HUES48 (cell line): ENCODE results near the gene OMP.

Experiments
- H3K27ac ChIP-seq: one replicate; pipeline ENCODE4 v1.7.0; 2013; ENCODE audit warnings: low read depth, low read length, inconsistent platforms
- H3K27me3 ChIP-seq: 2 replicates; pipeline ENCODE4 v1.6.1; 2013; ENCODE audit warnings: mild to moderate bottlenecking, low read length; ENCODE audit not compliant: control insufficient read depth, insufficient read depth
- H3K36me3 ChIP-seq: 2 replicates; pipeline ENCODE4 v1.6.1; 2013; ENCODE audit warnings: low read length; ENCODE audit not compliant: control insufficient read depth, insufficient read depth
- H3K4me1 ChIP-seq: 2 replicates; pipeline ENCODE4 v1.6.1; 2013; ENCODE audit warnings: mild to moderate bottlenecking, low read length; ENCODE audit not compliant: control insufficient read depth, insufficient read depth
- H3K4me3 ChIP-seq: 2 replicates; pipeline ENCODE4 v1.5.1; 2013; ENCODE audit warnings: mild to moderate bottlenecking, low read depth, low read length
- H3K9ac ChIP-seq: 2 replicates; pipeline ENCODE4 v1.6.1; 2013; ENCODE audit warnings: mild to moderate bottlenecking, low read depth, low read length, moderate library complexity
- H3K9me3 ChIP-seq: 2 replicates; pipeline ENCODE4 v1.6.1; 2013; ENCODE audit warnings: low read length; ENCODE audit not compliant: control insufficient read depth, insufficient read depth

OMP gene

DNA sequence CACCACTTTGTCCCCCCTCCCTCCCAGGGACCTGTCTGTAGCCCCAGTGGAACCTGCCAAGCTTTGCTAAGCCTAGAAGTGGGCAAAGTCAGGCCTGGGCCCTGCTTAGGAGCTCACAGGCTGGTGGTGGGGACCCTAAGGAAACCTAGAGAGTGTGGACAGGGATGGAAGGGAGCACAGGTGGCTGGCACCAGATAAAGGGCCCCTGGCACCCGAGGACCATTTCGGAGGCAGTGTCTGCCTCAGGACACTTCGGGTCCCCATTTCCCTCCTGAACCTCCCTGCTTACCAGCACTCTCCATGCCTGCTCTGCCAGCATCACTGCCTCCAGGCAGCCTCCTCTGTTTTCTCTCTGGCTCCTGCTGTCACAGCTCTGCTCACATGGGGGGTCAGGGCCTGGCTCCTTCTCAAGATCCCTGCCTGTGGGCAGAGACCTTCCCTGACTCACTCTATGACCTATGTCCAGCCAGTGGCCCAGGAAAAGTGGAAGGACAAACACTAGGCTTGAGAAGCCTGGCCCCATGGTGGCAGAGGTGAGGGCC, 13.6 kb upstream of the OMP start:
- Histone ChIP-seq H3K27ac (no peak overlapping the region), H3K4me3 (no peak overlapping the region)

DNA sequence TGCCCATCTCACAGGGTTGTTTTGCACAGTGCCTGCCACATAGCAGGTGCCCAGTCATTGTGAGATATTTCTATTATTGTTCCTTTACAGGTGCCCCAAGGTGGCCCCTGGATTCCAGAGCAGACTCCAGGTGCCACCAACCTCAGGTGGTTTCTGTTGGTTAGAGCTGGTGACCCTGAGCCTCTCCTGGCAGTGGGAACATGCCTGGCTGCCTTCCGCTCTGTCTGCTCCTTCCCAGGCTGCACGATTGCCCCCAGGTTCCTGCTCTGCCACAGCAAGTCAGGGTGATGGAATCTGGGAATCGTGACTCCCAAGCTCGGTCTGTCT, 12.6 kb upstream of the OMP start:
- Histone ChIP-seq H3K4me3 (no peak overlapping the region), H3K27ac (no peak overlapping the region), H3K9ac (no peak overlapping the region), H3K4me1 (no peaks in the 10 kb centered on the region), H3K27me3 (no peaks in the 10 kb centered on the region), H3K36me3 (no peaks in the 10 kb centered on the region), H3K9me3 (no peaks in the 10 kb centered on the region)

More for the DNA sequence above, 13.6 kb upstream of the OMP start:
- no peaks in the 10 kb centered on the region for H3K36me3 ChIP-seq
- no peaks in the 10 kb centered on the region for H3K27me3 ChIP-seq
- H3K9ac ChIP-seq: no peak overlapping the region
- no peaks in the 10 kb centered on the region for H3K9me3 ChIP-seq
- H3K4me1 ChIP-seq: no peaks in the 10 kb centered on the region

DNA sequence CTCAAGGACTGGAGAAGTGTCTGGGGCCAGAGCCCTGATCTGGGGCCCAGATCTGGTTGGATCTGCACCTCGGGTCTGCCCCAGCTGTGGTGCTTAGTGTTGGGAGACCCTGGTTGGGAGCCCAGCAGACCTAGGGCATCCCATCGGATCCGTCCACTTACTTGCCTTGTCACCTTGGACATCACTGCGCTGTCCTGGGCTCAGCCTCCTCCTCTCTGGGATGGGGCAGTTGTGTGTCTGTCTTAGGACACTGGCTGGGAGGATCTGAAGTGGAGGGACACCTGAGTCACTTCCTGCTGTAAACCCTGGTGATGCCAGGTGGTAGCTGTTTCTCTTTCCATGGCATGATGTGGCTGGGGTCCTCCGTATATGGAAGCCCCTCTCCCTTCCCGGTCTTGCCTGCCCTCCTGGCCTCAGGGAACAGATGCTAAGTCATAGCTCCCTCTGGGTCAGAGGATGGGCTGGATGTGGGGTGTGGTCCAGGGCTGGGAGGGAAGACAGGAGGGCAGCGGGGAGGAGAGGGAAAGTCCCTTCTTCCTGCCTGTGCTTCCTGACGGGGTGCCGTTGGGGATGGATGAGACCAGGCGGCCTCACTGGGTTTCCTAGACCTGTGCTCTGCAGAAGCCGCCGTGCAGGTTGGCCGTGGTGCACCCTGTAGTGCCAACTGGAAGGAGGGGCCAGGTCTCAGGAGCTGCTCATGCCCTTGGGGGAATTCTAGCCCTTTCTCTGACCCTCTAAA, 12.1 kb upstream of the OMP start:
- H3K27ac ChIP-seq: no peak overlapping the region
- no peak overlapping the region for H3K9ac ChIP-seq
- no peaks in the 10 kb centered on the region for H3K36me3 ChIP-seq

DNA sequence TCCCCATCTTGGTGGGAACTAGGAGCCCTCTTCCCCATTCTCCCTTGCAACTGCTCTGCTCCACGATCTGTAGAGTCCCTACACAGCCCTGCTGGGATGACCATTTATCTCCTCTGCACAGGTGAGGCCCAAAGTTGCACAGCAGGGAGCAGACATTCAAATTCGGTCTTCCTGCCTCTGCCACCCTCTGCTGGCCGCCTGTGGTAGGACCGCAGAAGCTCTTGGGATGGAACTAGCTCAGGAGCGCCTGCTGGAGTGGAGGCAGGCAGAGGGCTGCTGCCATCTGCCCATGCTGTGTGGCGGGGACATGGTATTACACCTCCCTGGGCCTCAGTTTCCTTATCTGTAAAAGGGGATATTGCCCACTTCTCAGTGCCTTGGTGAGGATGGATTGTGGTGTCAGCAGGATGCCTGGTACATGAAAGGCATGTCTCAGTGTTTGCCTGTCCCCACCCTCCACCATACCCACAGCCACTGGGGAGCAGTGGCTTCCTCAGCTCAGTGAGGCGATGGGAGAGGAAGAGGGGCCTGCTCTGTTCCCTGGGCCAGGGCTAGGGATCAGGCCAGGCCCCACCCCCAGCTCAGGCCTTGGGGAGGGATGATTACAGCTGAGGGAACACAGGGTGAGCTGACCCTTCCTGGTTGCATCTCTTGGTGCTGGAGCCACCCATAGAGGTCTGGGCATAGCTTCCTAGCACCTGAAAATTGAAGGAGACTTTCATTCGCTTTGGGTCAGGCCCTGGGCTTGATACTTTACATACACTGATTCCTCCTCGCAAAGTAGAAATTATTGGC, 11.3 kb upstream of the OMP start:
- Histone ChIP-seq H3K9me3 (no peaks in the 10 kb centered on the region), H3K9ac (no peak overlapping the region), H3K27ac (no peak overlapping the region), H3K4me1 (no peaks in the 10 kb centered on the region), H3K27me3 (no peaks in the 10 kb centered on the region), H3K4me3 (no peak overlapping the region), H3K36me3 (no peaks in the 10 kb centered on the region)

More for the DNA sequence above, 12.1 kb upstream of the OMP start:
- Histone ChIP-seq H3K4me1 (no peaks in the 10 kb centered on the region), H3K9me3 (no peaks in the 10 kb centered on the region), H3K4me3 (no peak overlapping the region), H3K27me3 (no peaks in the 10 kb centered on the region)

DNA sequence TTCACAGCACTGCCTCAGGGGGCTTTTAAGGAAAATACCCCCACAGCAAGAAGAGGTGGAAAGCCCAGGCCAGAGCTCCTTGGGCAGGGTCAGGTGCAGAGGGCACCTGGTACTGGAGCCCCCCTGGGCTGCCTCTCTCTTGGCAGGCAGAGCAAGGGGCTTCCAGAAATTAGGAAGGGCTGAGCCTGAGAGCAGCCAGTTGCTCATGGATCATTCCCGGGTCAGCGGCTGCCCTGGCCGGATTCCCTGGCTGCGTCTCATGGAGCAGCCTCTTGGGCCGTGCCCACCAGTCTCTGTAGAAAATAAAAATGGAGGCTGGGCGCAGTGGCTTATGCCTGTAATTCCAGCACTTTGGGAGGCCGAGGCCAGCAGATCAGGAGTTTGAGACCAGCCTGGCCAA, 10.3 kb upstream of the OMP start:
- no peak overlapping the region for H3K9ac ChIP-seq
- no peak overlapping the region for H3K4me3 ChIP-seq
- no peaks in the 10 kb centered on the region for H3K4me1 ChIP-seq
- H3K36me3 ChIP-seq: no peaks in the 10 kb centered on the region
- H3K27me3 ChIP-seq: no peaks in the 10 kb centered on the region
- H3K27ac ChIP-seq: no peak overlapping the region
- no peaks in the 10 kb centered on the region for H3K9me3 ChIP-seq

DNA sequence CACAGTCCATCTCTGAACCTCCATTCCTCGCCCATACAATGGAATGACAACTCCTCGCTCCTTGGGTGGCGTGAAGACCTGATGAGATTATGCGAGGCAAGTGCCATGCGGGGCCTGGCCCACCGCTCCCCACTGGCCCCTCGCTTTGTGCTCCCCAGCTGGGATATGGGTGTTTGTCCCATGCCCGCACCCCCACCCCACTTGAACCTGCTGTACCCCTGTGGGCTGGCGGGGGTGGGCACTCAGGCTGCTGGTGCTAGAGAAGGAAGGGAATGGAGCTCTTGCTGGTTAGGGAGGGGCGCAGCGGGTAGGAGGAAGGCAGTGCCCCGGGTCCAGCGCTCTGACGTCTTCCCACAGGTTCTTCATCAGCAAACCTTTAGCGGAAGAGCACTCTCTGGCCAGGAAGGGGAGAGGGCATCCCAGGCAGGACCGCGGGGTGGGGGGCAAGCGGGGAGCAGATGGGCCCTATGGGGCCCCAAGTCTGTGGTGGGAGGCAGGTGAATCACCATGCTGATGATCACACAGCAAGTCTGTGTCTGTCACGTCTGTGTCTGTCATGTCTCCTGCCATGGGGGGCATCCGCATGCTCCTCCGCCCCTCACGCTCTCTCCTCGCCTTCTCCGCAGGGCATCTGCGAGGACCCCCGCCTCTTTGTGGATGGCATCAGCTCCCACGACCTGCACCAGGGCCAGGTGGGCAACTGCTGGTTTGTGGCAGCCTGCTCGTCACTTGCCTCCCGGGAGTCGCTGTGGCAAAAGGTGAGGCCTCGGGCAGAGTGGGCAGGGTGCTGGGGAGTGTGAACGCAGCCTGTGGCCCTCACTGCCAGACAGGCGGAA, 9.4 kb upstream of the OMP start:
- no peaks in the 10 kb centered on the region for H3K4me1 ChIP-seq

DNA sequence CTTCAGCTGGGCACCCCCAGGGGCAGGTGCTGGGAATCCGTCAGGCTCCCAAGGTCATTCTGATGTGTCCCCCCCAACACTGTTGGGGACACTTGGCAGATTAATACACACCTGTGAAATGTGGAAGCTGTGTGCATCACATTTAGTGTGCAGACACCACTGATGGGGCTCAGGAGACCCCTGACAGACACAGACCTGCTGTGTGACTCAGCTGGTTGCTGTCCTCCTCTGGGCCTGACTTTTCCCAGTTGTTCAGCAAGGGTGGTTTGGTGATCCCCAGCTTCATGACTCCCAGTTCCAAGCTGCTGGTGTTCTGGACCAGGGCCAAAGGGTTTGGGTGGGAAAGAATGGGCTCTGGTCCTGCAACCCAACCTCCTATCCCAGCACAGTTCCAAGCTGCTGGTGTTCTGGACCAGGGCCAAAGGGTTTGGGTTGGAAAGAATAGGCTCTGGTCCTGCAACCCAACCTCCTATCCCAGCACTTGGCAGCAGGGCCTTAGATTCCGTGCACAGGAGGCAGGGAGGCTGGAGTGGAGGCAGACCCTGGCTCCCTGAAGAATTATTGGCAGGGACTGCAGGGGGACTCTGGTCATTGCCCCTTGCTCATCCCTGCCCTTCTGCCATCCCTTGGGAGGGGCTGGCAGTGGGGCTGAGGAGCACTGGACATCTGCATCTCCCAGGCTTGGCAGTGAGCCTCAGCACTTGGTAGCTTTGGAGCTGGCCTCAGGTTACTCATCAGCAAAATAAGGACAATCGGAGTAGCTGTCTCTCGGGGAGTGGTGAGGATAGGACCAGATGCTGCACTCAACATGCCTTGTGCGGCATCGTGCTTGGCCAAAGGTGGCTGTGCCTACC, 8.4 kb upstream of the OMP start:
- Histone ChIP-seq H3K4me3 (no peak overlapping the region), H3K36me3 (no peaks in the 10 kb centered on the region), H3K9ac (no peak overlapping the region), H3K9me3 (no peaks in the 10 kb centered on the region), H3K27me3 (no peaks in the 10 kb centered on the region), H3K4me1 (no peaks in the 10 kb centered on the region), H3K27ac (no peak overlapping the region)

More for the DNA sequence above, 9.4 kb upstream of the OMP start:
- Histone ChIP-seq H3K27ac (no peak overlapping the region), H3K27me3 (no peaks in the 10 kb centered on the region), H3K9ac (no peak overlapping the region), H3K9me3 (no peaks in the 10 kb centered on the region), H3K4me3 (no peak overlapping the region), H3K36me3 (no peaks in the 10 kb centered on the region)

DNA sequence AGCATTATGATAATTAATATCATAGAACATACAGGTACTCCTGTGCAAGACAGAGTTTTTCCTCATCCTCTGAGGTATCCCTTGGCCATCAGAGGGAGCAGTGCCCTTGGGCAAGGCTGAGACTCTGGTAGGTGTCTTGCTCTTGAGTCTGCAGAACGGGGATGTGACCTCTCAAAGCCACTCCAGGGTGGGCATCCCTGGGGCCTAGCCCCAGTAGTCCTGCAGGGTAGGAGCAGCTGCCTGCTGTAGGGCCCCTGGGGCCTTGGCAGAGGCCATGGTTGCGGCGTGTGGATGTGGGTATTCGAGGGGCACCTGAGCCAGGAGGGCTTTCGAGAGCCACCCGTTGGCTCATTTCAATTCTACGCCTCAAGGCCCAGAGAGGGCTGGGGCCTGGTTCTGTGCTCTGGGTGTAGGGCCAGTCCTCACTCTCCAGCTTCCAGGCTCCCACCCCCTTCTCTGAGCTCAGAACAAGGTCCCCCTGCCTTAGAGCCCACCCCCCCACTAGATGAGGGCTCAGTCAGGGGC, 7.7 kb upstream of the OMP start:
- Histone ChIP-seq H3K4me1 (no peaks in the 10 kb centered on the region), H3K9me3 (no peaks in the 10 kb centered on the region), H3K9ac (no peak overlapping the region), H3K27ac (no peak overlapping the region), H3K4me3 (no peak overlapping the region), H3K27me3 (no peaks in the 10 kb centered on the region), H3K36me3 (no peaks in the 10 kb centered on the region)

DNA sequence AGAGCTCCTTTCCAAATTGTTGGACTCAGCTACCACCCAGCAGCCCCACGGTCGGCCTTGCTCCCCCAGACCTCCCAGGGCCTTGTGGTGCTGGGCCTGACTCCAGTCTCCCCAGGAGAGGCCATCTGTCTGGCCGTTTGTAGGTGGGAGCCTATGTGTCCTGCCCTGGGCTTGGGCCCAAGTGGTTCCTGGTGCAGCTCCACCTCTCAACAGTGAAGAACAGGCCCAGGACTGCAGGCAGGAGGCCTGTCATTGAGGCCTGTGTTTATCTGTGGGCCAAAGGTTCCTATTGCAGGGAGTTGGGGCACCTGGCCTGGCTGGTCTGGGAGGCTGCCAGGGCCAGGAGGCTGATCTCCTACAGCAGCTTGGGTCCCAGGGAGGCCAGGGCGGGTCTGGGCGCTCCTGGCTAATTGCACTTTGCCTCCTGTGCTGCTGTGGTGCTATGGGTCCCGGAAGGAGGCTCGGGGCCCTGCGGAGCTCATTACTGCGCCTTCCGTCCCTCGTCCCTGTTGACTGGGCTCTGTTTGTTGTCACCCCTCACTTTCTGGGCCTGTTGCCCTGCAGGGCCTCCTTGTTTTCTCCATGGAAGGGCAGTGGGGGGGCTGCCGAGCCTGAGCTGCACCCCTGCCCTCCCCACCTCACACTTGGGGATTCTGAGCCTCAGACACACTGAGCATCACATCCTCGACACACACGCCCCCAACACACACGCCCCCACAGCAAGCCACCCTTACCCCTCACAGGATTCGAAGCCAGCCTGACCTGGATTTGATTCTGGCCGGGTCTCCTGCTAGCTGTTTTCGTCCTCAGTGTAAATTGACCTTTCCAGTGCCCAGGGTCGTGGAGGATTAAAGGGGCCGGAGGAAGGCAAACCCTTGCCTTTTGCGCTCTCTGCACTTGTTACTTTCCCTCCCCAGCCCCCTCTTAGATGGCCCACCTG, 6.8 kb upstream of the OMP start:
- H3K27me3 ChIP-seq: no peaks in the 10 kb centered on the region
- H3K9ac ChIP-seq: no peak overlapping the region
- no peaks in the 10 kb centered on the region for H3K4me1 ChIP-seq
- no peaks in the 10 kb centered on the region for H3K36me3 ChIP-seq
- H3K9me3 ChIP-seq: no peaks in the 10 kb centered on the region
- no peak overlapping the region for H3K27ac ChIP-seq
- no peak overlapping the region for H3K4me3 ChIP-seq
